Choroid plexus epithelial cell (primary cell): ENCODE data around the gene DAAM2.

ENCODE experiments used
- DNase-seq: peaks from one replicate; pipeline ENCODE4 v3.0.0-alpha.2; 2010; ENCODE audit warnings: low read depth
- H3K4me3 ChIP-seq: 2 replicates; pipeline ENCODE4 v1.5.1; 2011; ENCODE audit warnings: low read depth, mild to moderate bottlenecking, control low read depth, low read length, moderate library complexity
- TF ChIP-seq, protein P1 (sequence below): conservative IDR thresholded peaks from 2 replicates; pipeline ENCODE4 v1.5.1; 2011; ENCODE audit warnings: low read depth, mild to moderate bottlenecking, control low read depth, inconsistent platforms, low read length, moderate library complexity

DAAM2 gene

DNA sequence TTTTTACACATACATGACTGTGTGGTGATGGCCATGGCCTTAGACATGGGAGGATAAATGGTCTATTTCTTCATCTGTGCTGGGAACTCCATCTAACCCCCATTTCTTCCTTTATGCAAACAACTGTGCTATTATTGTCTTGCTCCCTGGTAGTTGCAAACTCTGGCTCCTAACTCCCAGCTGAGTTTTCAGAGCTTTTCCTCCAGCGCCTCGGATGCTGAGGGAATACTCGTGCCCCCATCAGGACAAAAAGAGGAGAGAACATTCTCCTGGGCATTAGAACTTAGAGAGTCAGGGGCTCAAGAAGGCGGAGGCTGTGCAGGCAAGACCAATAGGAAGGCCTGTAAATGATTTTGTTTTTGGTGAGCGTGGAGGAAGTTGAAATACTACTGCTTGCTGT lies 2.1 kb downstream of the DAAM2 start:
- no peak overlapping the region for H3K4me3 ChIP-seq
- DNase-seq, result no peak
- TF ChIP-seq, protein P1, sequence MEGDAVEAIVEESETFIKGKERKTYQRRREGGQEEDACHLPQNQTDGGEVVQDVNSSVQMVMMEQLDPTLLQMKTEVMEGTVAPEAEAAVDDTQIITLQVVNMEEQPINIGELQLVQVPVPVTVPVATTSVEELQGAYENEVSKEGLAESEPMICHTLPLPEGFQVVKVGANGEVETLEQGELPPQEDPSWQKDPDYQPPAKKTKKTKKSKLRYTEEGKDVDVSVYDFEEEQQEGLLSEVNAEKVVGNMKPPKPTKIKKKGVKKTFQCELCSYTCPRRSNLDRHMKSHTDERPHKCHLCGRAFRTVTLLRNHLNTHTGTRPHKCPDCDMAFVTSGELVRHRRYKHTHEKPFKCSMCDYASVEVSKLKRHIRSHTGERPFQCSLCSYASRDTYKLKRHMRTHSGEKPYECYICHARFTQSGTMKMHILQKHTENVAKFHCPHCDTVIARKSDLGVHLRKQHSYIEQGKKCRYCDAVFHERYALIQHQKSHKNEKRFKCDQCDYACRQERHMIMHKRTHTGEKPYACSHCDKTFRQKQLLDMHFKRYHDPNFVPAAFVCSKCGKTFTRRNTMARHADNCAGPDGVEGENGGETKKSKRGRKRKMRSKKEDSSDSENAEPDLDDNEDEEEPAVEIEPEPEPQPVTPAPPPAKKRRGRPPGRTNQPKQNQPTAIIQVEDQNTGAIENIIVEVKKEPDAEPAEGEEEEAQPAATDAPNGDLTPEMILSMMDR, result no peak

DNA sequence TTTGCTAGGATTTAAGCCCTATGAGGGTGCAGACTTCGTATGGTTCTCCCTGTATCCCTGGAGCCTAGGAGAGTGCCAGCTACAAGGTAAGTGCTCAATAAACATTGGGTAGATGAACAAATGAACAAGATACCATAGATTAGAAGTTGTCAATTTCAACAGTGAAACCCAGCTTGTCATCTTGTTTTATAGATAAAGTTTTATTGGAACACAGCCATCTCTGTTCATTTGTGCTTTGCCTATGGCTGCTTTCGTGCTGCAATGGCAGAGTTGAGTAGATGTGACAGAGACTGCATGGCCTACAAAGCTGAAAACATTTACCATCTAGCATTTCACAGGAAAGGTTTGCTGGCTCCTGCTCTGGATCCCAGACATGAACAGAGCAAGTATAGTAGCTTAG lies 5.6 kb downstream of the DAAM2 start:
- H3K4me3 ChIP-seq, result no peak overlapping the region
- TF ChIP-seq, protein P1, result no peak
- no peak for DNase-seq

DNA sequence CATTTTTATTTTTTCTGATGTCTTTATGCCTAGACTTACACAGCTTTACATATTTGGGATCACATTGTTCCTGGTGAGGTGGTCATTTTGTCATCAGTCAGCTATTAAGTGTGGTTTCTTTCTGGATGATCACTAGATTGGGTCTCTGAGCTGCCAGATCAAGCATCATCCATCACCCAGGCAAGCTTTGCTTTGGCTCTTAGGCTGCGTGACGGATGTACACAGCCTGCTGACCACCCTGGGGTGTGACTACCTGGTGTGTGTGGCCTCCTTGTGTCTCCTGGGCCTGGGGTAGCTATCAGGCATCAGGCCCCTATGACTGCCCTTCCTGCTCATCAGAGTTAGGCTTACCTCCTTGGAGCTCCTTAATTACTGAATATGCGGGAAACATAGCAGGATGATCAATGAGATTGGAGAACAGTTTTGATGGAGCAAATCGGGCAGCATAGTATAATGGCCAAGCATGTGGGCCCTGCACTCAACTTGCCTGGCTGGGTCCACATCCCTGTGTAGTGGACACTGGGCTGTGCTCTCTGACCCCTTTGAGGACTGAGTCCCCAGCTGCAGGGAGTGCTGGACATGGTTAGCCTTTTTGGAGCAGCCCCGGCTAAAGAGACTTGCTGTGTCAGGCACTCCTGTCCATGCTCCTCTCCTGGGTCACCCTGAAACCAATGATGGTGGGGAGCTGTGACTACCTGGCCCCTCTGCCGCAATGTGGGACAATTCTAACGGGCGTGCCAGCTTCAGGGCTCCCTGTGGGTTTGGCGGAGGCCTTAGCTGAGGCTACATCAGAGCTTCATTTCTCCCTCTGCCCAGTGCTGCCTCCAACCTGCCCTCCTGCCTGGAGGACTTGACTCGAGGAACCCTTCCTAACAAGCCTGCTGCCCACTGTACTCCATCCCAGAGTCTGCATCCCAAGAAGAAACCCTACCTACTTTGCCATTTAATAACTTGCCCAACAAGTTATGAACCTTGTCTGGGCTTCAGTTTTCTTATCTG lies 8.2 kb downstream of the DAAM2 start:
- no peak for DNase-seq
- TF ChIP-seq, protein P1, result no peak
- no peak overlapping the region for H3K4me3 ChIP-seq

DNA sequence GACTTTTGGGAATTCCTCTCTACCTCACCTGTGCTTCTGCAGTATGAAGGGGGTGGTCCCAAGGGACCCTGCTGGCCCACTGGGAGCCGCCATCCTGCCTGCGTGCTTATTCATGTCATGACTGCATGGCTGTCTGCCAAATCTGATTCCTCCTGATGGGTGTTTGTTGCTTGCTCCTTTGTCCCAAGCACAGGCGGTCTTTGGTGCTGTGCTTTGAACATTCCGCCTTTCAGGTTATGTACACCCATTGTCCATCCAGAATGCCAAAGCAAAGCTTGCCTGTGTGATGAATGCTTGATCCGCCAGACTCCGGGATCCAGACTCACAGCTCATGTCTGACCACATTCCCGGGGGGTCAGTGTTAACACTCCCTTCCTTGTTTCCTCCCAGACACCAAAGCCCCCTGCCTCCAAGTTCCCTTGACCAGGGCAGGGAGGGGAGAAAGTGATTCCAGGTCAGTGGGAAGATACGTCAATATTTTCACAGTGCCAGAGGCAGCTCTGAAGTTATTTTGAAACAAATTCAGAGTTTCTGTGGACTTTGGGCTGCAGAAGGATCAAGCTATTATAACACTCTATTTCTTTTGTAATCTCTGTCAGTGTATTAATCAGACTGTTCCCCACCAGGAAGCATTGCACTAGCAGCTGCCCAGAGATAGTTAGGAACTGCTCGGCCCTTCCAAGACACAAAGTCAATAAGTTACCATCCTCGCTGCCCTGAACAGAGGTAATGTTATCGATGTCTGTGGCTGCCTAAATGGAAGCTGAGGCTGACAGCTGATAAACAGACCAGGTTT lies 9.5 kb downstream of the DAAM2 start:
- DNase-seq, result no peak
- H3K4me3 ChIP-seq, result no peak overlapping the region
- TF ChIP-seq, protein P1, result no peak

DNA sequence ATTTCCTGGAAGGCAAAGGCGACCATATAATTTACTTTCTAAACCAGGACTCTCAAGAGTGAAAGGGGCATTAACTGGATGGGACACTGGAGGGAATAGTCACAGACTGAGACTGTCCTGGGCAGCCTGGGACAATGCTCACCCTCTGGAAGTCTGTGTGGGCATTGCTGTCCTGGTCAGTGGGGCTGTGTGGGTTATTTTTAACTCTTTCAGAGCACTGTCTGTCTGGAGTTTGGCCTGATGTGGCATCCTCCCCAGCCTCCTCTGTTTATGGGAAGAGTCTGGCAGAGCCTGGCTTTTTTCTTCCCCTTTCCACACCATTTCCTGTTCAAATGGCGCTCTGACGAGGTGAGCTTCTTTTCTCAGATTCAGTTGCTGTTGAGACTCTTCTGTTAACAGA lies 11.7 kb downstream of the DAAM2 start:
- no peak overlapping the region for H3K4me3 ChIP-seq
- TF ChIP-seq, protein P1, result no peak
- no peak for DNase-seq

DNA sequence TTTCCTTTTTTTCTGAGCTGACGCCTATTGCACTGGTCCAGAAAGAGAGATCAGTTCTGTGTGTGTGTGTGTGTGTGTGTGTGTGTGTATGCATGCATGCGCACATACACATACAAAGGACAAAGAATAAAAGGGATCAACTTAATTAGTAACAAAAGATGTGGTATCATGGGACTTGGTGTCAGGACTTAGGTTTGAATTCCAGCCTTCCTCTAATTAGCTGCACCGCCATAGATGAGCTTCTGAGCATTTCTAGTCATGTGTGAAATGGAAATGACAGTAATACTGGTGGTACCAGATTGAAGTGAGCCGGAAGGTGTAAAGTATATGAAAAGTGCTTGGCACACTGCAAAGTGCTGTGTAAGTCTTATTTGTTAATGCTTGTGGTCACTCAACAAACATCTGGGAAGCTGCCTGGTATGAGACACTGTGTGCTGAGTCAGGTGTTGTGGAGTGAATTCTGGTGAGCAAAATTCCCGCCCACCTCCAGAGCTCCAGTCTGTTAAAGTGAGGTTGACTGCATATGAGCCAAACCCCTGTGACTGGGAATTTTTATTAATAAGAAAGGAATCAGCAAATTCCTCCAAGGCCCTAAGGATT lies 12.4 kb downstream of the DAAM2 start:
- DNase-seq, result peak; percentile 60
- TF ChIP-seq, protein P1, result no peak
- no peak overlapping the region for H3K4me3 ChIP-seq
